GM12878 (cell line): Measurements from ENCODE around the gene RASSF8.

Experiments
- CHD2 ChIP-seq: IDR thresholded peaks from 2 replicates; pipeline ENCODE4 v1.6.1; 2011; ENCODE audit warnings: low read depth, low read length, improper control_type of control experiment, borderline replicate concordance
- CTCF ChIP-seq, 3 experiments: IDR thresholded peaks in 2 of 3; conservative IDR thresholded peaks in 1 of 3; 2 replicates each; pipeline ENCODE4 v1.5.1; 2011; ENCODE audit warnings: low read depth in 3 of 3, low read length in 3 of 3, mild to moderate bottlenecking in 3 of 3, control low read depth in 2 of 3, moderate library complexity in 2 of 3, inconsistent platforms in 1 of 3, mixed read lengths in 1 of 3; ENCODE audit not compliant: control insufficient read depth in 2 of 3, insufficient read depth in 1 of 3; ENCODE audit errors: extremely low read depth in 1 of 3
- KDM1A ChIP-seq: fragments of 200-600 bp; sonication (generic); IDR thresholded peaks from 2 replicates; pipeline ENCODE4 v1.6.1; 2016; ENCODE audit warnings: borderline replicate concordance
- POLR2A ChIP-seq: IDR thresholded peaks from 2 replicates; pipeline ENCODE4 v1.6.1; 2011; ENCODE audit warnings: low read depth, mild to moderate bottlenecking, low read length
- POLR2AphosphoS2 ChIP-seq: IDR thresholded peaks from 2 replicates; pipeline ENCODE4 v1.6.1; 2011; ENCODE audit warnings: low read depth, mild to moderate bottlenecking, low read length, improper control_type of control experiment, moderate library complexity
- POLR2AphosphoS5 ChIP-seq: IDR thresholded peaks from 2 replicates; pipeline ENCODE4 v1.6.1; 2011; ENCODE audit warnings: mild to moderate bottlenecking, low read length, inconsistent platforms
- TCF3 ChIP-seq: IDR thresholded peaks from 2 replicates; pipeline ENCODE4 v1.6.1; 2012; ENCODE audit warnings: low read depth, mild to moderate bottlenecking, low read length, borderline replicate concordance; ENCODE audit not compliant: insufficient read depth
- TF ChIP-seq, protein P1 (sequence below): IDR thresholded peaks from 2 replicates; pipeline ENCODE4 v1.6.1; 2011; ENCODE audit warnings: low read depth, mild to moderate bottlenecking, low read length, moderate library complexity, borderline replicate concordance; ENCODE audit errors: extremely low read depth

DNA sequence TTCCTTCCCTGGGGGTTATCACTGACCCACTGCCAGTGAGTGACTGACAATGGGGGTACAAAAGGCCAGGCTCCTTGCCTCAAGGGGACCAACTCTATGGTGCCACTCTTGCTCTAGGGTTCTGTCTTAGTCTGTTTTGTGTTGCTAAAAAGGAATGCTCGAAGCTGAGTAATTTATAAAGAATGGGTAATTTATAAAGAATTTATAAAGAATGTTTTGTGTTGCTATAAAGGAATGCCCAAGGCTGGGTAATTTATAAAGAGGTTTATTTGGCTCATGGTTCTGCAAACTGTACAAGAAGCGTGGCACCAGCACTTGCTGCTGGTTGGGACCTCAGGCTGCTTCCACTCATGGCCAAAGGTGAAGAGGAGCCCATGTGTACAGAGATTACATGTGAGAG, 15.8 kb upstream of the RASSF8 start:
- TF ChIP-seq KDM1A (no peak), TCF3 (no peak), CTCF (IDR thresholded peaks at IDR 0.05 in 2 of 3, conservative IDR thresholded peaks at IDR 0.05 in 1 of 3; ENCODE audit: control insufficient read depth in 2 of 3, extremely low read depth in 1 of 3, insufficient read depth in 1 of 3, low read depth in 3 of 3, low read length in 3 of 3) (no peak), POLR2A (no peak), POLR2AphosphoS5 (no peak), POLR2AphosphoS2 (no peak), CHD2 (no peak)
- TF ChIP-seq, protein P1, sequence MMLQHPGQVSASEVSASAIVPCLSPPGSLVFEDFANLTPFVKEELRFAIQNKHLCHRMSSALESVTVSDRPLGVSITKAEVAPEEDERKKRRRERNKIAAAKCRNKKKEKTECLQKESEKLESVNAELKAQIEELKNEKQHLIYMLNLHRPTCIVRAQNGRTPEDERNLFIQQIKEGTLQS, result no peak
